Hepatocyte (in vitro differentiated cells): ENCODE data around the gene TTC9.

ENCODE experiments used
- CTCF ChIP-seq: fragments of 200-600 bp; sonication (generic); IDR thresholded peaks from 2 replicates; pipeline ENCODE4 v1.5.1; 2016; ENCODE audit warnings: antibody characterized with exemption, mild to moderate bottlenecking; ENCODE audit not compliant: poor library complexity
- EZH2 ChIP-seq: fragments of 200-600 bp; sonication (generic); IDR thresholded peaks from 2 replicates; pipeline ENCODE4 v1.6.1; 2016; ENCODE audit warnings: antibody characterized with exemption, mild to moderate bottlenecking, borderline replicate concordance

GRCh38 chr14:70643967-70644366 is 2.3 kb downstream of the TTC9 start:
- no peak for TF ChIP-seq CTCF
- TF ChIP-seq EZH2: no peak
